Vagina (tissue), 2 donors: ENCODE measurements around the gene SWAP70. TPM values are rescaled to one million over a fixed set of nuclear protein-coding genes. Genes with fewer than 3 reads are reported as not detected.

ENCODE experiments used
- DNase-seq, 2 donors: peaks; one replicate each; pipeline ENCODE4 v3.0.0-alpha.2; 2017; ENCODE audit errors: extremely low spot score in 2 of 2
- H3K27ac ChIP-seq: fragments of 200-600 bp; sonication (generic); one replicate; pipeline ENCODE4 v1.5.1; 2019
- H3K27me3 ChIP-seq: fragments of 200-600 bp; sonication (generic); one replicate; pipeline ENCODE4 v1.5.1; 2019
- H3K36me3 ChIP-seq, 2 donors: fragments of 200-600 bp; sonication (generic); one replicate each; pipeline ENCODE4 v1.5.1; 2017 to 2019
- H3K4me1 ChIP-seq: fragments of 200-600 bp; sonication (generic); one replicate; pipeline ENCODE4 v1.5.1; 2019
- H3K4me3 ChIP-seq, 2 donors: fragments of 200-600 bp; sonication (generic); 1 replicate in 1 of 2; 2 replicates in 1 of 2; pipeline ENCODE4 v1.5.1; 2016 to 2019
- H3K9me3 ChIP-seq: fragments of 200-600 bp; sonication (generic); one replicate; pipeline ENCODE4 v1.5.1; 2019
- POLR2A ChIP-seq, 2 donors: fragments of 450-650 bp; IDR thresholded peaks; one replicate each; pipeline ENCODE4 v1.6.1; 2017; ENCODE audit warnings: antibody characterized with exemption in 2 of 2, mild to moderate bottlenecking in 2 of 2, moderate library complexity in 2 of 2
- POLR2AphosphoS5 ChIP-seq, 2 donors: sonication (generic); formaldehyde crosslinking; IDR thresholded peaks; one replicate each; pipeline ENCODE4 v1.9.0; 2017; ENCODE audit warnings: antibody characterized with exemption in 2 of 2, mild to moderate bottlenecking in 2 of 2, low read depth in 1 of 2; ENCODE audit not compliant: insufficient read depth in 1 of 2
- intact Hi-C: fragments of 100-400 bp; cut with DNase I; formaldehyde crosslinking; loops from one replicate; pipeline ENCODE4 v1.15.1; 2023
- total RNA-seq: library from RNA; depleted of rRNA; stranded (reverse); fragments of >200 nt; gene quantifications from one replicate; pipeline ENCODE4 v1.2.3, GENCODE V29; 2016
- TF ChIP-seq, protein P1 (sequence below), 3 experiments: fragments of 450-650 bp in 2 of 3; fragments of 200-600 bp in 1 of 3; sonication (generic) in 1 of 3; IDR thresholded peaks; one replicate each; pipeline ENCODE4 v1.5.1; 2017 to 2019; ENCODE audit warnings: antibody characterized with exemption in 3 of 3, mild to moderate bottlenecking in 2 of 3, moderate library complexity in 2 of 3

SWAP70 gene
- 32.2 TPM for total RNA-seq

DNA sequence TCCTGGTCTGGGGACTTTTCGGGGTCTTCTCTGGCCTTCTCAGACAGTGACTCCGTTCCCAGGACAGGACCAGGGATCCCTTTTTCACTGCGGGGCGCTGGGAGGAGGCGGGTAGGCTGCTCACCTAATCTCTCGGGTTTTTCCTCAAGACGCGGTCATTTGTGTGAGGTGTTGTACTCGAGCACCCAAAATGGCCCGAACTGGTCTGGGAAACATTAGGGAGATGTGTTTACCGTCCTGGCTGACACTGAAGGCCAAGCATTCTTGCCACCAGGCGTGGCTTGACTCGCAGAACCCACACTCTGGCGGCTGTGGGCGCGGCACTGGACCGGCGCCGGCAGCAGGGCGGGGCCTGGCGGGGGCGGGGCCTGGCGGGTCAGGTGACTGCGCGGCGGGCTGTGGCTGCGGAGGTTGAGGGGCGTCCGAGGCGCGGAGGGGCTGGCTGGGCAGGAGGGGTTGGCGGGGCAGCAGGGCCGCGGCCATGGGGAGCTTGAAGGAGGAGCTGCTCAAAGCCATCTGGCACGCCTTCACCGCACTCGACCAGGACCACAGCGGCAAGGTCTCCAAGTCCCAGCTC, at the start of gene SWAP70:
Gene SWAP70, plus strand, starts transcription at position 379 of the 577 bp plus-strand sequence. Its CDS starts 103 bp downstream, at position 482.
- H3K36me3 ChIP-seq, result peaks cover 0 to 4% of the 10 kb centered on the region in 2 donors
- intact Hi-C loops, result no loop called here
- H3K4me3 ChIP-seq, result peak within 1 kb of the TSS; percentile 90 to 99
- H3K27ac ChIP-seq, result peak within 1 kb of the TSS; percentile 97
- H3K9me3 ChIP-seq, result no peaks in the 10 kb centered on the region
- H3K27me3 ChIP-seq, result no peaks in the 10 kb centered on the region
- peaks cover 18% of the 10 kb centered on the region for H3K4me1 ChIP-seq
- DNase-seq, result peak in 1 of 2 donors; percentile 93
- TF ChIP-seq POLR2A (IDR thresholded peaks at IDR 0.05) (peak in 1 of 2 donors; percentile 1), POLR2AphosphoS5 (IDR thresholded peaks at IDR 0.05; ENCODE audit: insufficient read depth in 1 of 2, low read depth in 1 of 2) (peak in 1 of 2 donors; percentile 70)
- TF ChIP-seq, protein P1, sequence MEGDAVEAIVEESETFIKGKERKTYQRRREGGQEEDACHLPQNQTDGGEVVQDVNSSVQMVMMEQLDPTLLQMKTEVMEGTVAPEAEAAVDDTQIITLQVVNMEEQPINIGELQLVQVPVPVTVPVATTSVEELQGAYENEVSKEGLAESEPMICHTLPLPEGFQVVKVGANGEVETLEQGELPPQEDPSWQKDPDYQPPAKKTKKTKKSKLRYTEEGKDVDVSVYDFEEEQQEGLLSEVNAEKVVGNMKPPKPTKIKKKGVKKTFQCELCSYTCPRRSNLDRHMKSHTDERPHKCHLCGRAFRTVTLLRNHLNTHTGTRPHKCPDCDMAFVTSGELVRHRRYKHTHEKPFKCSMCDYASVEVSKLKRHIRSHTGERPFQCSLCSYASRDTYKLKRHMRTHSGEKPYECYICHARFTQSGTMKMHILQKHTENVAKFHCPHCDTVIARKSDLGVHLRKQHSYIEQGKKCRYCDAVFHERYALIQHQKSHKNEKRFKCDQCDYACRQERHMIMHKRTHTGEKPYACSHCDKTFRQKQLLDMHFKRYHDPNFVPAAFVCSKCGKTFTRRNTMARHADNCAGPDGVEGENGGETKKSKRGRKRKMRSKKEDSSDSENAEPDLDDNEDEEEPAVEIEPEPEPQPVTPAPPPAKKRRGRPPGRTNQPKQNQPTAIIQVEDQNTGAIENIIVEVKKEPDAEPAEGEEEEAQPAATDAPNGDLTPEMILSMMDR (IDR thresholded peaks at IDR 0.05), result peak in 2 of 3 experiments; percentile 42 to 45

DNA sequence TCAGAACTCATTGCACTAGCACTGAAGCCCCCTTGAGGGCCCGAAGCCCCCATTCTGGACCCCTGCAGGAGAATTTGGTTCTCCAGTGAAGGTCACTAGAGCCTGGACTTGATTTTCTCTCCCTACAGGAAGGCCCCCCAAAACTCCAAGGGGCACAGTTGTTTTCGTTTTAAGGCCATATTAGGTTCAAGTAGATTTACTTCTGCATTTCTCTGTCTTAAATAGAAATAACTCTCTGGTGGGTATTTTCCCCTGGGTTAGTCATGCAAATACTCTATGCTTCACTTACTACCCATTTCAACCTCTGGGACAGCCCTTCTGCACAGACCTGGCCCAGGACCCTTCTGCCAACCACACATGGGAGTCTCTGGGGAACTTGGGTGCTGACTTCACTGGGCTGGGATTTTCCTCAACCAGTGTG, 48.8 kb upstream of the SWAP70 start:
- Histone ChIP-seq H3K36me3 (no peaks in the 10 kb centered on the region), H3K4me1 (peaks cover 15% of the 10 kb centered on the region), H3K27me3 (no peaks in the 10 kb centered on the region), H3K27ac (peak overlapping the region; percentile 99), H3K4me3 (no peak overlapping the region), H3K9me3 (no peaks in the 10 kb centered on the region)
- DNase-seq, result no peak
- TF ChIP-seq, protein P1 (IDR thresholded peaks at IDR 0.05), result no peak
- intact Hi-C loops, result loop anchor here (10.0 kb wide), 2 partner anchors 140 to 690 kb away; partner anchors contain the start of gene ADM

DNA sequence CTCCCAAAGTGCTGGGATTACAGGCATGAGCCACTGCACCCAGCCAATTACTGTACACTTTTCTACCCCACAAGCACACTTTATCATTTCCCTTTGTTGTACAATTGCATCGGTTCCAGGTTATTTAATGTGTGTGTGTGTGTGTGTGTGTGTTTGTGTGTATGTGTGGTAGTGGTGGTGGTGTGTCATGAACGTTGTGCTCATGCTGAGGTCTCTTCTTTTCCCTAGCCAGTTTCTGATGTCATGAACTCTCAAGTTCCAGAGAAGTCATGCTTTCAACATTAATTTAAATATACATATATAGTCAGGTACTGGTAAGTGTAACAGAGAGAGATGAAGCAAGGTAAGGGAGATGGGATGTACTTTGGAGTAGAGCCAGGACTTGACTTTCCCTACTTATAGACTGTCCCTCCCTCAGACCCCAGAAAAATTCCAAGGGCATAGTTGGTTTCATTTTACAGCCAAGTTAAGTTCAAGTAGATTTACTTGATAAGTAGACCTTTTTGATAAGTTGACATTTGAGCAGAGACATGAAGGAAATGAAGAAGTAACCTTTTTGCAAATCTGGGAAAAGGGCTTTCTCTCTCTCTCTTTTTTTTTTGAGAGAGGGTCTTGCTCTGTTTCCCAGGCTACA, 47.7 kb upstream of the SWAP70 start:
- no peaks in the 10 kb centered on the region for H3K9me3 ChIP-seq
- no peak for DNase-seq
- no peaks in the 10 kb centered on the region for H3K27me3 ChIP-seq
- H3K27ac ChIP-seq, result no peak overlapping the region
- intact Hi-C loops, result loop anchor here (10.0 kb wide), 2 partner anchors 139 to 689 kb away; partner anchors contain the start of gene ADM
- no peak overlapping the region for H3K4me3 ChIP-seq
- peaks cover 15% of the 10 kb centered on the region for H3K4me1 ChIP-seq
- no peaks in the 10 kb centered on the region for H3K36me3 ChIP-seq
- TF ChIP-seq POLR2AphosphoS5 (IDR thresholded peaks at IDR 0.05; ENCODE audit: insufficient read depth in 1 of 2, low read depth in 1 of 2) (no peak), POLR2A (IDR thresholded peaks at IDR 0.05) (no peak)
- TF ChIP-seq, protein P1 (IDR thresholded peaks at IDR 0.05), result no peak

DNA sequence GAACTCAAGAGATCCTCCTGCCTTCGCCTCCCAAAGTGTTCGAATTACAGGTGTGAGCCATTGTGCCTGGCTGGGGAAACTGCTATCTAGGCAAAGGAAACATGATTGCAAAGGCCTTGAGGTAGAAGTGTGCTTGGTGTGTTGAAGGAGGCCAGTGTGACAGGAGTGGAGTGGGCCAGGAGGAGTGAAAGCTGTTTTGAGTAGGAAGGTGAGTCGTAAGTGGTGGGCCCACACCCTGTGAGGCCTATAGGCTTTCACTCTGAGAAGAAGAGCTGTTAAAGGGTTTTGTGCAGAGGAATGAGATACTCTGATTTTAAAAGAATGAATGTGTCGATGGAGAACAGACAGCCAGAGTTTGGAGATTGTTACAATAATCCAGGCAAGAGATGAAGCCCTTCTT, 47.0 kb upstream of the SWAP70 start:
- H3K9me3 ChIP-seq, result no peaks in the 10 kb centered on the region
- no peak overlapping the region for H3K4me3 ChIP-seq
- no peak for DNase-seq
- TF ChIP-seq, protein P1 (IDR thresholded peaks at IDR 0.05), result no peak
- no peak for TF ChIP-seq POLR2A (IDR thresholded peaks at IDR 0.05)
- TF ChIP-seq POLR2AphosphoS5 (IDR thresholded peaks at IDR 0.05; ENCODE audit: insufficient read depth in 1 of 2, low read depth in 1 of 2), result no peak
- H3K27ac ChIP-seq, result peak overlapping the region; percentile 60
- peaks cover 15% of the 10 kb centered on the region for H3K4me1 ChIP-seq
- intact Hi-C loops, result loop anchor here (10.0 kb wide), 2 partner anchors 138 to 688 kb away; partner anchors contain the start of gene ADM
- no peaks in the 10 kb centered on the region for H3K36me3 ChIP-seq
- no peaks in the 10 kb centered on the region for H3K27me3 ChIP-seq

GRCh38 chr11:9617940-9618339, 45.9 kb upstream of the SWAP70 start:
- Histone ChIP-seq H3K9me3 (no peaks in the 10 kb centered on the region), H3K27me3 (no peaks in the 10 kb centered on the region), H3K27ac (peak overlapping the region; percentile 60), H3K36me3 (no peaks in the 10 kb centered on the region), H3K4me1 (peaks cover 10% of the 10 kb centered on the region), H3K4me3 (no peak overlapping the region)
- no peak for DNase-seq
- TF ChIP-seq POLR2A (IDR thresholded peaks at IDR 0.05), result no peak
- no peak for TF ChIP-seq POLR2AphosphoS5 (IDR thresholded peaks at IDR 0.05; ENCODE audit: insufficient read depth in 1 of 2, low read depth in 1 of 2)
- TF ChIP-seq, protein P1 (IDR thresholded peaks at IDR 0.05), result no peak
- intact Hi-C loops, result loop anchor here (10.0 kb wide), 2 partner anchors 137 to 687 kb away; partner anchors contain the start of gene ADM
